ENCODE results near the gene CETP.
A peak's percentile ranks its signal among the peaks of the same experiment; 100 is the strongest.

Gene CETP

GRCh38 chr16:56935201-56935600 is 26.5 kb upstream of the CETP start:
- DNase-seq, result no peak

GRCh38 chr16:56936491-56936890 is 25.3 kb upstream of the CETP start:
- DNase-seq, result no peak

- DNase-seq, result no peak
Observed at GRCh38 chr16:56936950-56937349, 24.8 kb upstream of the CETP start.

- peak; percentile 44 for DNase-seq
Observed at GRCh38 chr16:56938664-56939513, 22.9 kb upstream of the CETP start.

- DNase-seq, result no peak
Observed at GRCh38 chr16:56939801-56940200, 21.9 kb upstream of the CETP start.

GRCh38 chr16:56941092-56941491 is 20.7 kb upstream of the CETP start:
- DNase-seq, result no peak

- no peak for DNase-seq
Observed at GRCh38 chr16:56941856-56942331, 19.9 kb upstream of the CETP start.

GRCh38 chr16:56943761-56944375 is 17.9 kb upstream of the CETP start:
- no peak for DNase-seq

- DNase-seq, result no peak
Observed at GRCh38 chr16:56944954-56945839, 16.6 kb upstream of the CETP start.

GRCh38 chr16:56945847-56946527 is 15.8 kb upstream of the CETP start:
- DNase-seq, result no peak

- no peak for DNase-seq
Observed at GRCh38 chr16:56946767-56947603, 14.8 kb upstream of the CETP start.

- no peak for DNase-seq
Observed at GRCh38 chr16:56947604-56947995, 14.2 kb upstream of the CETP start.

- DNase-seq, result no peak
Observed at GRCh38 chr16:56948234-56948633, 13.5 kb upstream of the CETP start.

- DNase-seq, result no peak
Observed at GRCh38 chr16:56950051-56950450, 11.7 kb upstream of the CETP start.

- DNase-seq, result no peak
Observed at GRCh38 chr16:56950455-56950854, 11.3 kb upstream of the CETP start.

GRCh38 chr16:56950881-56951771 is 10.6 kb upstream of the CETP start:
- peak; percentile 59 for DNase-seq

- no peak for DNase-seq
Observed at GRCh38 chr16:56953006-56953405, 8.7 kb upstream of the CETP start.

GRCh38 chr16:56956076-56956475 is 5.7 kb upstream of the CETP start:
- no peak for DNase-seq

GRCh38 chr16:56956756-56957155 is 5.0 kb upstream of the CETP start:
- DNase-seq, result no peak

GRCh38 chr16:56960681-56961281 is 969 bp upstream of the CETP start:
- no peak for DNase-seq
